ENCODE results near the gene EFCAB6.
A peak's percentile ranks its signal among the peaks of the same experiment; 100 is the strongest.
"Not testable (repeated sequence)": the region's sequence is repeated elsewhere in the genome, so short reads cannot be mapped to it uniquely, and the experiment has no call there.

EFCAB6 gene

GRCh38 chr22:43681731-43682360, 130.3 kb downstream of the EFCAB6 start:
- DNase-seq (ENCODE audit: low read depth, low spot score) = no peak
- no peak overlapping the region for H3K4me3 ChIP-seq (ENCODE audit: low read depth, low read length)
- TF ChIP-seq, protein P1, sequence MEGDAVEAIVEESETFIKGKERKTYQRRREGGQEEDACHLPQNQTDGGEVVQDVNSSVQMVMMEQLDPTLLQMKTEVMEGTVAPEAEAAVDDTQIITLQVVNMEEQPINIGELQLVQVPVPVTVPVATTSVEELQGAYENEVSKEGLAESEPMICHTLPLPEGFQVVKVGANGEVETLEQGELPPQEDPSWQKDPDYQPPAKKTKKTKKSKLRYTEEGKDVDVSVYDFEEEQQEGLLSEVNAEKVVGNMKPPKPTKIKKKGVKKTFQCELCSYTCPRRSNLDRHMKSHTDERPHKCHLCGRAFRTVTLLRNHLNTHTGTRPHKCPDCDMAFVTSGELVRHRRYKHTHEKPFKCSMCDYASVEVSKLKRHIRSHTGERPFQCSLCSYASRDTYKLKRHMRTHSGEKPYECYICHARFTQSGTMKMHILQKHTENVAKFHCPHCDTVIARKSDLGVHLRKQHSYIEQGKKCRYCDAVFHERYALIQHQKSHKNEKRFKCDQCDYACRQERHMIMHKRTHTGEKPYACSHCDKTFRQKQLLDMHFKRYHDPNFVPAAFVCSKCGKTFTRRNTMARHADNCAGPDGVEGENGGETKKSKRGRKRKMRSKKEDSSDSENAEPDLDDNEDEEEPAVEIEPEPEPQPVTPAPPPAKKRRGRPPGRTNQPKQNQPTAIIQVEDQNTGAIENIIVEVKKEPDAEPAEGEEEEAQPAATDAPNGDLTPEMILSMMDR (IDR thresholded peaks at IDR 0.05; ENCODE audit: low read depth, low read length) = no peak
- in situ Hi-C loops (cut with HindIII; ENCODE audit: low sequenced_read_pairs) = no loop called here

- in situ Hi-C loops (cut with HindIII; ENCODE audit: low sequenced_read_pairs) = no loop called here
- DNase-seq (ENCODE audit: low read depth, low spot score) = no peak
- TF ChIP-seq, protein P1 (IDR thresholded peaks at IDR 0.05; ENCODE audit: low read depth, low read length) = no peak
- no peak overlapping the region for H3K4me3 ChIP-seq (ENCODE audit: low read depth, low read length)
These were observed 141.6 kb downstream of the EFCAB6 start for GRCh38 chr22:43670513-43670912.

- H3K4me3 ChIP-seq (ENCODE audit: low read depth, low read length) = no peak overlapping the region
- TF ChIP-seq, protein P1 (IDR thresholded peaks at IDR 0.05; ENCODE audit: low read depth, low read length) = no peak
- DNase-seq (ENCODE audit: low read depth, low spot score) = no peak
- in situ Hi-C loops (cut with HindIII; ENCODE audit: low sequenced_read_pairs) = no loop called here
These were observed 142.9 kb downstream of the EFCAB6 start for GRCh38 chr22:43669190-43669589.

- no peak for DNase-seq (ENCODE audit: low read depth, low spot score)
- in situ Hi-C loops (cut with HindIII; ENCODE audit: low sequenced_read_pairs) = no loop called here
- H3K4me3 ChIP-seq (ENCODE audit: low read depth, low read length) = no peak overlapping the region
- TF ChIP-seq, protein P1 (IDR thresholded peaks at IDR 0.05; ENCODE audit: low read depth, low read length) = no peak
These were observed 144.4 kb downstream of the EFCAB6 start for GRCh38 chr22:43667656-43668055.

- TF ChIP-seq, protein P1 (IDR thresholded peaks at IDR 0.05; ENCODE audit: low read depth, low read length) = no peak
- no peak for DNase-seq (ENCODE audit: low read depth, low spot score)
- in situ Hi-C loops (cut with HindIII; ENCODE audit: low sequenced_read_pairs) = no loop called here
- no peak overlapping the region for H3K4me3 ChIP-seq (ENCODE audit: low read depth, low read length)
These were observed 145.6 kb downstream of the EFCAB6 start for GRCh38 chr22:43666457-43666856.

GRCh38 chr22:43658823-43659222, 153.3 kb downstream of the EFCAB6 start:
- H3K4me3 ChIP-seq (ENCODE audit: low read depth, low read length) = no peak overlapping the region
- peak; percentile 1 for DNase-seq (ENCODE audit: low read depth, low spot score)
- TF ChIP-seq, protein P1 (IDR thresholded peaks at IDR 0.05; ENCODE audit: low read depth, low read length) = no peak
- in situ Hi-C loops (cut with HindIII; ENCODE audit: low sequenced_read_pairs) = no loop called here

DNA sequence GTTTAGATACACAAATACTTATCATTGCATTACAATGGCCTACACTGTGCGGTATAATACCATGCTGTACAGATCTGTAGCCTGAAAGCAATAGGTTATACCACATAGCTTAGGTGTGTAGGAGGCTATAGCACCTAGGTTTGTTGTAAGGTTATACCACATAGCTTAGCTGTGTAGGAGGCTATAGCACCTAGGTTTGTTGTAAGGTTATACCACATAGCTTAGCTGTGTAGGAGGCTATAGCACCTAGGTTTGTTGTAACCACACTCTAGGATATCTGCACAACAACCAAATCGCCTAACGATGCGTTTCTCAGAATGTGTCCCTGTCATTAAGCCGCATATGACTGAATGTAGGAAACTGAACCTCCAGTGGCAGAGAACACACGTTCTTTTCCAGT, 155.5 kb downstream of the EFCAB6 start:
- H3K4me3 ChIP-seq (ENCODE audit: low read depth, low read length); in situ Hi-C loops (cut with HindIII; ENCODE audit: low sequenced_read_pairs); DNase-seq (ENCODE audit: low read depth, low spot score): not testable (repeated sequence)

Data from astrocyte of the spinal cord (primary cell).